Fibroblast of villous mesenchyme (primary cell): Measurements from ENCODE around the gene EP400. TPM values are rescaled to one million over a fixed set of nuclear protein-coding genes. Genes with fewer than 3 reads are reported as not detected.

Experiments
- DNase-seq: peaks from one replicate; pipeline ENCODE4 v3.0.0-alpha.2; 2010; ENCODE audit warnings: low read depth
- H3K4me3 ChIP-seq: 2 replicates; pipeline ENCODE4 v1.5.1; 2011; ENCODE audit warnings: low read depth, mild to moderate bottlenecking, low read length
- CTCF ChIP-seq: IDR thresholded peaks from 2 replicates; pipeline ENCODE4 v1.5.1; 2012; ENCODE audit warnings: low read depth, mild to moderate bottlenecking, low read length; ENCODE audit not compliant: insufficient read depth
- total RNA-seq: library from RNA; depleted of rRNA; stranded (reverse); fragments of >200 nt; gene quantifications from 2 replicates; pipeline ENCODE4 v1.2.3, GENCODE V29; 2012

EP400 gene
- total RNA-seq, 1 donor = 13.0 TPM

GRCh38 chr12:131904346-131904745 lies 45.4 kb upstream of the EP400 start:
- DNase-seq = no peak
- no peak for TF ChIP-seq CTCF
- no peak overlapping the region for H3K4me3 ChIP-seq

GRCh38 chr12:131905081-131905629 lies 44.6 kb upstream of the EP400 start:
- DNase-seq = no peak

GRCh38 chr12:131905630-131906091 lies 44.1 kb upstream of the EP400 start:
- no peak for DNase-seq
- no peak for TF ChIP-seq CTCF
- no peak overlapping the region for H3K4me3 ChIP-seq

More at GRCh38 chr12:131905081-131905629, 44.6 kb upstream of the EP400 start:
- H3K4me3 ChIP-seq = no peak overlapping the region
- no peak for TF ChIP-seq CTCF

GRCh38 chr12:131907379-131908091 lies 42.2 kb upstream of the EP400 start:
- DNase-seq = no peak
- TF ChIP-seq CTCF = no peak

GRCh38 chr12:131908092-131909080 lies 41.4 kb upstream of the EP400 start:
- DNase-seq = no peak
- H3K4me3 ChIP-seq = no peak overlapping the region
- TF ChIP-seq CTCF = no peak

More at GRCh38 chr12:131907379-131908091, 42.2 kb upstream of the EP400 start:
- H3K4me3 ChIP-seq = no peak overlapping the region

- no peak for DNase-seq
- no peak overlapping the region for H3K4me3 ChIP-seq
- no peak for TF ChIP-seq CTCF
Observed at GRCh38 chr12:131909081-131909751, 40.5 kb upstream of the EP400 start.
